ENCODE measurements around the gene PRLR. TPM values are rescaled to one million over a fixed set of nuclear protein-coding genes. Genes with fewer than 3 reads are reported as not detected.

Gene PRLR
- total and polyA plus RNA-seq, 2 of the 13 experiments (the other 11 are each of a cell fraction or from before 2014, with no cell fraction given), result 12.2 to 13.3 TPM

DNA sequence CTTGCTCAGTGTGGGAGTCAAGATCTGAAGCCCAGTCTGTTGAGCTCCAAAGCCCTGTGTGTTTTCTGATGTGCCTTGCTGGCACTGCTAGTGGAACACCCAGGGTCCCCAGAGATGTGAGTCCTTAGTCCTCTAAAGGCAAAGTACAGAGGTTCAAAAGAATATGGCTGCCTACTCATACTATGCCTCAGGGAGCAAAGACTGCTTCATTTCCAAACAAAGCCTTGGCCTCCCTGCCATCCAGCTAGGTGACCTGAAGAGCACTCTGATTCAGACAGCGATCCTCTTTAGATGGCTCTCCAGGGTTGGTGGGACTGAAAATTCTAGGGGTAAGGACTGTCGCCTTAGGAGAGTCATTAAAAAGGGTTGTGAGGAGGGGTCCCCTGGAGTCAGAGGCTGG lies 2.0 kb downstream of the PRLR start:
- 29% methylated on average over 2 of the region's 2 CpGs for WGBS (ENCODE audit: low lambda C conversion rate)
- Histone ChIP-seq H3K4me1 (ENCODE audit: insufficient read depth, low read length) (peaks cover 38% of the 10 kb centered on the region), H3K79me2 (ENCODE audit: insufficient read depth, low read length) (no peaks in the 10 kb centered on the region), H3K9ac (ENCODE audit: insufficient read depth, low read depth, low read length) (no peak overlapping the region), H3K4me2 (ENCODE audit: low read depth, low read length) (no peak overlapping the region), H3K27ac (ENCODE audit: extremely low read length, insufficient read depth, low read length) (no peak overlapping the region), H4K20me1 (ENCODE audit: insufficient read depth, low read length) (no peaks in the 10 kb centered on the region), H3K36me3 (replicated peaks in 1 of 2; ENCODE audit: control insufficient read depth in 1 of 2, insufficient read depth in 2 of 2, low read length in 2 of 2) (no peaks in the 10 kb centered on the region), H3K27me3 (ENCODE audit: control insufficient read depth in 1 of 2, insufficient read depth in 2 of 2, low read length in 2 of 2) (no peaks in the 10 kb centered on the region), H3K9me3 (ENCODE audit: low read length) (no peaks in the 10 kb centered on the region), H2AFZ (ENCODE audit: low read length) (no peak overlapping the region), H3K4me3 (replicated peaks in 1 of 3; ENCODE audit: insufficient read depth in 1 of 3, low read depth in 2 of 3, low read length in 3 of 3) (no peak overlapping the region)
- POLR2A ChIA-PET, result no interaction called here
- FAIRE-seq (no peak), DNase-seq (ENCODE audit: low spot score) (no peak), ATAC-seq (no peak)
- TF ChIP-seq HNF4A (CRISPR knock-in tag; IDR thresholded peaks at IDR 0.05), result peak; percentile 57
- TF ChIP-seq ZNF292 (CRISPR knock-in tag; IDR thresholded peaks at IDR 0.05; ENCODE audit: borderline replicate concordance, low read depth), result peak; percentile 19; the same call in 1 of the 2 replicates
- no peak for TF ChIP-seq ZNF12 (CRISPR knock-in tag; IDR thresholded peaks at IDR 0.05)
- TF ChIP-seq MLLT10 (CRISPR knock-in tag; IDR thresholded peaks at IDR 0.05), result no peak
- no peak for TF ChIP-seq SNRNP70 (IDR thresholded peaks at IDR 0.05; ENCODE audit: low read depth, low read length)
- TF ChIP-seq, protein P1, sequence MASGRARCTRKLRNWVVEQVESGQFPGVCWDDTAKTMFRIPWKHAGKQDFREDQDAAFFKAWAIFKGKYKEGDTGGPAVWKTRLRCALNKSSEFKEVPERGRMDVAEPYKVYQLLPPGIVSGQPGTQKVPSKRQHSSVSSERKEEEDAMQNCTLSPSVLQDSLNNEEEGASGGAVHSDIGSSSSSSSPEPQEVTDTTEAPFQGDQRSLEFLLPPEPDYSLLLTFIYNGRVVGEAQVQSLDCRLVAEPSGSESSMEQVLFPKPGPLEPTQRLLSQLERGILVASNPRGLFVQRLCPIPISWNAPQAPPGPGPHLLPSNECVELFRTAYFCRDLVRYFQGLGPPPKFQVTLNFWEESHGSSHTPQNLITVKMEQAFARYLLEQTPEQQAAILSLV (CRISPR knock-in tag; IDR thresholded peaks at IDR 0.05; ENCODE audit: borderline replicate concordance), result no peak
- CTCF ChIA-PET (ENCODE audit: low intra/inter-chr PET ratio, low total read pairs), result no interaction called here
- BruUV-seq (replicated peaks), result TSS peak; percentile 36
- in situ Hi-C loops (cut with HindIII; ENCODE audit: extremely low pct_ligation_motif_present, low pct_unique_long_range_greater_than_20kb), result loop anchor here (25.0 kb wide), 1 partner anchor 384 kb away; the partner anchor contains the start of gene SPEF2
- intact Hi-C loops (cut with micrococcal nuclease; ENCODE audit: unreplicated experiment), result loop anchor here (2.0 to 5.0 kb wide), 2 partner anchors 208 to 699 kb away; no protein-coding TSS in a partner anchor

DNA sequence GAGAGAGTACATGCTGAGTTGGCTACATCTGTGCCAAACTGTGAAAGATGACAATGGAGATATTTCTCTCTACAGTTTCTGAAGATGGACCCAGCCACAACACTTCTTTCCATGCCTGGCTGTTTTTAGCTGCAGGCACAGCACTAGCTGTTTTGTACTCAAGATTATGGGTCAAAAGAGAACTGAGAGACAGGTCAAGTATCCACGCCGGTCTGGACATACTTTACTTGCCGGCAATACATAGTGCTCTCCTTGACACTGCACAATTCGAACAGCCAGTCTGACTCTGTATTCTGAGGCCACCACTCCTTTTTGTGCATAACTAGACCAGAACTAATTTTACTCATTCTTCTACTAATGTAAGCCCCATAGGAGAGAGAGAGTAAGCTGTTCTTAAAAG lies 2.6 kb downstream of the PRLR start:
- Histone ChIP-seq H3K4me2 (ENCODE audit: low read depth, low read length) (no peak overlapping the region), H3K4me1 (ENCODE audit: insufficient read depth, low read length) (peaks cover 38% of the 10 kb centered on the region), H3K79me2 (ENCODE audit: insufficient read depth, low read length) (no peaks in the 10 kb centered on the region), H3K27me3 (ENCODE audit: control insufficient read depth in 1 of 2, insufficient read depth in 2 of 2, low read length in 2 of 2) (no peaks in the 10 kb centered on the region), H3K27ac (ENCODE audit: extremely low read length, insufficient read depth, low read length) (no peak overlapping the region), H3K4me3 (replicated peaks in 1 of 3; ENCODE audit: insufficient read depth in 1 of 3, low read depth in 2 of 3, low read length in 3 of 3) (no peak overlapping the region), H3K9ac (ENCODE audit: insufficient read depth, low read depth, low read length) (no peak overlapping the region), H3K36me3 (replicated peaks in 1 of 2; ENCODE audit: control insufficient read depth in 1 of 2, insufficient read depth in 2 of 2, low read length in 2 of 2) (no peaks in the 10 kb centered on the region), H4K20me1 (ENCODE audit: insufficient read depth, low read length) (no peaks in the 10 kb centered on the region), H2AFZ (ENCODE audit: low read length) (no peak overlapping the region), H3K9me3 (ENCODE audit: low read length) (no peaks in the 10 kb centered on the region)
- 86% methylated on average over 4 of the region's 4 CpGs for WGBS (ENCODE audit: low lambda C conversion rate)
- ATAC-seq, result no peak
- no peak for DNase-seq (ENCODE audit: low spot score)
- FAIRE-seq, result no peak
- intact Hi-C loops (cut with micrococcal nuclease; ENCODE audit: unreplicated experiment), result loop anchor here (2.0 to 5.0 kb wide), 2 partner anchors 209 to 700 kb away; no protein-coding TSS in a partner anchor
- ChIA-PET CTCF (ENCODE audit: low intra/inter-chr PET ratio, low total read pairs) (no interaction called here), POLR2A (no interaction called here)
- in situ Hi-C loops (cut with HindIII; ENCODE audit: extremely low pct_ligation_motif_present, low pct_unique_long_range_greater_than_20kb), result loop anchor here (25.0 kb wide), 1 partner anchor 385 kb away; the partner anchor contains the start of gene SPEF2
- no TSS peak for BruUV-seq (replicated peaks)
- TF ChIP-seq POLR2G (IDR thresholded peaks at IDR 0.05; ENCODE audit: low read depth, low read length) (no peak), THAP9 (CRISPR knock-in tag; IDR thresholded peaks at IDR 0.05; ENCODE audit: borderline replicate concordance) (no peak), THYN1 (CRISPR knock-in tag; IDR thresholded peaks at IDR 0.05; ENCODE audit: borderline replicate concordance, low read depth) (no peak), CHCHD3 (CRISPR knock-in tag; IDR thresholded peaks at IDR 0.05) (no peak), MIXL1 (CRISPR knock-in tag; IDR thresholded peaks at IDR 0.05) (no peak), RARG (CRISPR knock-in tag; IDR thresholded peaks at IDR 0.05; ENCODE audit: low read depth) (no peak)
- TF ChIP-seq, protein P2, sequence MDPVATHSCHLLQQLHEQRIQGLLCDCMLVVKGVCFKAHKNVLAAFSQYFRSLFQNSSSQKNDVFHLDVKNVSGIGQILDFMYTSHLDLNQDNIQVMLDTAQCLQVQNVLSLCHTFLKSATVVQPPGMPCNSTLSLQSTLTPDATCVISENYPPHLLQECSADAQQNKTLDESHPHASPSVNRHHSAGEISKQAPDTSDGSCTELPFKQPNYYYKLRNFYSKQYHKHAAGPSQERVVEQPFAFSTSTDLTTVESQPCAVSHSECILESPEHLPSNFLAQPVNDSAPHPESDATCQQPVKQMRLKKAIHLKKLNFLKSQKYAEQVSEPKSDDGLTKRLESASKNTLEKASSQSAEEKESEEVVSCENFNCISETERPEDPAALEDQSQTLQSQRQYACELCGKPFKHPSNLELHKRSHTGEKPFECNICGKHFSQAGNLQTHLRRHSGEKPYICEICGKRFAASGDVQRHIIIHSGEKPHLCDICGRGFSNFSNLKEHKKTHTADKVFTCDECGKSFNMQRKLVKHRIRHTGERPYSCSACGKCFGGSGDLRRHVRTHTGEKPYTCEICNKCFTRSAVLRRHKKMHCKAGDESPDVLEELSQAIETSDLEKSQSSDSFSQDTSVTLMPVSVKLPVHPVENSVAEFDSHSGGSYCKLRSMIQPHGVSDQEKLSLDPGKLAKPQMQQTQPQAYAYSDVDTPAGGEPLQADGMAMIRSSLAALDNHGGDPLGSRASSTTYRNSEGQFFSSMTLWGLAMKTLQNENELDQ (CRISPR knock-in tag; IDR thresholded peaks at IDR 0.05; ENCODE audit: borderline replicate concordance), result no peak
